HG02759 (cell line): ENCODE measurements around the gene SLC13A5.
"Not testable (repeated sequence)": the region's sequence is repeated elsewhere in the genome, so short reads cannot be mapped to it uniquely, and the experiment has no call there.

ENCODE experiments used
- ATAC-seq: cut with Tn5 transposase; IDR thresholded peaks from one replicate; pipeline ENCODE4 v1.9.1; 2021; ENCODE audit warnings: mild to moderate bottlenecking, moderate library complexity; ENCODE audit not compliant: unreplicated experiment

The SLC13A5 gene

GRCh38 chr17:6711081-6711674 is 2.0 kb downstream of the SLC13A5 start:
- ATAC-seq: no peak

- no peak for ATAC-seq
Measured at GRCh38 chr17:6710317-6710716, 2.9 kb downstream of the SLC13A5 start.

GRCh38 chr17:6708357-6708961 is 4.7 kb downstream of the SLC13A5 start:
- no peak for ATAC-seq

GRCh38 chr17:6706996-6707395 is 6.2 kb downstream of the SLC13A5 start:
- no peak for ATAC-seq

GRCh38 chr17:6706499-6706898 is 6.7 kb downstream of the SLC13A5 start:
- ATAC-seq: no peak

- ATAC-seq: no peak
Measured at GRCh38 chr17:6704470-6705052, 8.6 kb downstream of the SLC13A5 start.

GRCh38 chr17:6703751-6704150 is 9.4 kb downstream of the SLC13A5 start:
- ATAC-seq: no peak

GRCh38 chr17:6702567-6703215 is 10.5 kb downstream of the SLC13A5 start:
- no peak for ATAC-seq

- no peak for ATAC-seq
Measured at GRCh38 chr17:6701719-6702118, 11.4 kb downstream of the SLC13A5 start.

GRCh38 chr17:6700948-6701307 is 12.2 kb downstream of the SLC13A5 start:
- ATAC-seq: no peak

- ATAC-seq: no peak
Measured at GRCh38 chr17:6699997-6700947, 12.9 kb downstream of the SLC13A5 start.

GRCh38 chr17:6698004-6698403 is 15.2 kb downstream of the SLC13A5 start:
- ATAC-seq: no peak

GRCh38 chr17:6696906-6697305 is 16.3 kb downstream of the SLC13A5 start:
- no peak for ATAC-seq

- no peak for ATAC-seq
Measured at GRCh38 chr17:6695565-6695964, 17.6 kb downstream of the SLC13A5 start.

GRCh38 chr17:6695051-6695450 is 18.1 kb downstream of the SLC13A5 start:
- ATAC-seq: no peak

GRCh38 chr17:6691958-6692357 is 21.2 kb downstream of the SLC13A5 start:
- ATAC-seq: not testable (repeated sequence)

- no peak for ATAC-seq
Measured at GRCh38 chr17:6691546-6691945, 21.6 kb downstream of the SLC13A5 start.

- ATAC-seq: no peak
Measured at GRCh38 chr17:6690641-6691040, 22.5 kb downstream of the SLC13A5 start.

- no peak for ATAC-seq
Measured at GRCh38 chr17:6688944-6689343, 24.2 kb downstream of the SLC13A5 start.

- no peak for ATAC-seq
Measured at GRCh38 chr17:6686026-6686425, 27.1 kb downstream of the SLC13A5 start.
